Measurements from ENCODE around the gene CLASP2. TPM values are rescaled to one million over a fixed set of nuclear protein-coding genes. Genes with fewer than 3 reads are reported as not detected.

CLASP2 gene
- total RNA-seq, 1 donor from 2014 or later: 65.0 TPM

- Histone ChIP-seq H3K79me2 (ENCODE audit: insufficient read depth, low read length) (peaks cover 1% of the 10 kb centered on the region), H3K27ac (ENCODE audit: low read depth, low read length) (no peak overlapping the region), H3K4me3 (ENCODE audit: insufficient read depth, low read depth, low read length) (no peak overlapping the region), H3K4me2 (ENCODE audit: low read length) (peak overlapping the region; percentile 34), H3K27me3 (ENCODE audit: insufficient read depth, low read length) (no peaks in the 10 kb centered on the region), H4K20me1 (ENCODE audit: insufficient read depth, low read length) (no peaks in the 10 kb centered on the region), H3K9me3 (ENCODE audit: insufficient read depth, low read depth, low read length) (no peaks in the 10 kb centered on the region), H3K4me1 (ENCODE audit: insufficient read depth, low read length) (no peaks in the 10 kb centered on the region), H3K36me3 (ENCODE audit: insufficient read depth, low read length) (peaks cover 3% of the 10 kb centered on the region), H3K9ac (ENCODE audit: low read length) (no peak overlapping the region), H2AFZ (ENCODE audit: low read depth, low read length) (peak overlapping the region; percentile 21)
- no peak for FAIRE-seq
- Mint-ChIP-seq H3K27me3 (ENCODE audit: low read depth, unreplicated experiment) (no peaks in the 10 kb centered on the region), H3K36me3 (ENCODE audit: low read depth, unreplicated experiment) (no peaks in the 10 kb centered on the region), H3K9me3 (ENCODE audit: unreplicated experiment) (no peaks in the 10 kb centered on the region), H3K4me3 (ENCODE audit: unreplicated experiment) (peak overlapping the region; percentile 75), H3K4me1 (ENCODE audit: low read depth, unreplicated experiment) (peaks cover 7% of the 10 kb centered on the region), H3K27ac (ENCODE audit: unreplicated experiment) (no peak overlapping the region)
- TF ChIP-seq EZH2 (IDR thresholded peaks at IDR 0.05; ENCODE audit: insufficient read depth, low read length) (no peak), CTCF (IDR thresholded peaks at IDR 0.05; ENCODE audit: insufficient read depth, low read depth, low read length) (no peak)
- DNase-seq (ENCODE audit: low read depth): no peak
Measured at GRCh38 chr3:33644582-33644981, 73.5 kb downstream of the CLASP2 start.

GRCh38 chr3:33642806-33643205 is 75.2 kb downstream of the CLASP2 start:
- peaks cover 3% of the 10 kb centered on the region for H3K36me3 ChIP-seq (ENCODE audit: insufficient read depth, low read length)
- no peaks in the 10 kb centered on the region for H4K20me1 ChIP-seq (ENCODE audit: insufficient read depth, low read length)
- H3K27me3 Mint-ChIP-seq (ENCODE audit: low read depth, unreplicated experiment): no peaks in the 10 kb centered on the region
- no peaks in the 10 kb centered on the region for H3K4me1 ChIP-seq (ENCODE audit: insufficient read depth, low read length)
- peaks cover 4% of the 10 kb centered on the region for H3K4me1 Mint-ChIP-seq (ENCODE audit: low read depth, unreplicated experiment)
- H3K27ac Mint-ChIP-seq (ENCODE audit: unreplicated experiment): no peak overlapping the region
- no peak overlapping the region for H3K4me3 Mint-ChIP-seq (ENCODE audit: unreplicated experiment)
- H3K9me3 ChIP-seq (ENCODE audit: insufficient read depth, low read depth, low read length): no peaks in the 10 kb centered on the region
- no peak for TF ChIP-seq CTCF (IDR thresholded peaks at IDR 0.05; ENCODE audit: insufficient read depth, low read depth, low read length)
- TF ChIP-seq EZH2 (IDR thresholded peaks at IDR 0.05; ENCODE audit: insufficient read depth, low read length): no peak
- FAIRE-seq: no peak
- H3K4me3 ChIP-seq (ENCODE audit: insufficient read depth, low read depth, low read length): no peak overlapping the region
- H3K36me3 Mint-ChIP-seq (ENCODE audit: low read depth, unreplicated experiment): no peaks in the 10 kb centered on the region
- H3K27me3 ChIP-seq (ENCODE audit: insufficient read depth, low read length): no peaks in the 10 kb centered on the region
- H3K9ac ChIP-seq (ENCODE audit: low read length): no peak overlapping the region
- H3K4me2 ChIP-seq (ENCODE audit: low read length): no peak overlapping the region
- no peaks in the 10 kb centered on the region for H3K9me3 Mint-ChIP-seq (ENCODE audit: unreplicated experiment)
- DNase-seq (ENCODE audit: low read depth): no peak
- H3K27ac ChIP-seq (ENCODE audit: low read depth, low read length): no peak overlapping the region
- H2AFZ ChIP-seq (ENCODE audit: low read depth, low read length): no peak overlapping the region
- no peaks in the 10 kb centered on the region for H3K79me2 ChIP-seq (ENCODE audit: insufficient read depth, low read length)

GRCh38 chr3:33639889-33640288 is 78.2 kb downstream of the CLASP2 start:
- Histone ChIP-seq H3K36me3 (ENCODE audit: insufficient read depth, low read length) (peaks cover 3% of the 10 kb centered on the region), H3K79me2 (ENCODE audit: insufficient read depth, low read length) (no peaks in the 10 kb centered on the region), H3K9me3 (ENCODE audit: insufficient read depth, low read depth, low read length) (no peaks in the 10 kb centered on the region), H3K27me3 (ENCODE audit: insufficient read depth, low read length) (no peaks in the 10 kb centered on the region), H2AFZ (ENCODE audit: low read depth, low read length) (no peak overlapping the region), H3K4me1 (ENCODE audit: insufficient read depth, low read length) (no peaks in the 10 kb centered on the region), H3K9ac (ENCODE audit: low read length) (no peak overlapping the region), H3K4me3 (ENCODE audit: insufficient read depth, low read depth, low read length) (no peak overlapping the region), H3K27ac (ENCODE audit: low read depth, low read length) (no peak overlapping the region), H3K4me2 (ENCODE audit: low read length) (no peak overlapping the region), H4K20me1 (ENCODE audit: insufficient read depth, low read length) (peaks cover 4% of the 10 kb centered on the region)
- H3K4me3 Mint-ChIP-seq (ENCODE audit: unreplicated experiment): no peak overlapping the region
- FAIRE-seq (no peak), DNase-seq (ENCODE audit: low read depth) (no peak)
- peaks cover 2% of the 10 kb centered on the region for H3K36me3 Mint-ChIP-seq (ENCODE audit: low read depth, unreplicated experiment)
- H3K27me3 Mint-ChIP-seq (ENCODE audit: low read depth, unreplicated experiment): no peaks in the 10 kb centered on the region
- H3K9me3 Mint-ChIP-seq (ENCODE audit: unreplicated experiment): no peaks in the 10 kb centered on the region
- TF ChIP-seq EZH2 (IDR thresholded peaks at IDR 0.05; ENCODE audit: insufficient read depth, low read length) (no peak), CTCF (IDR thresholded peaks at IDR 0.05; ENCODE audit: insufficient read depth, low read depth, low read length) (no peak)
- no peak overlapping the region for H3K27ac Mint-ChIP-seq (ENCODE audit: unreplicated experiment)
- H3K4me1 Mint-ChIP-seq (ENCODE audit: low read depth, unreplicated experiment): no peaks in the 10 kb centered on the region
